CD4-positive, alpha-beta T cell treated with Interferon alpha-2 for 1 hour (primary cell): ENCODE measurements around the gene MSI2.

ENCODE experiments used
- DNase-seq, 2 donors: peaks; one replicate each; pipeline ENCODE4 v3.0.0-alpha.2; 2020 to 2022

MSI2 gene

GRCh38 chr17:57550016-57550415 is 293.7 kb downstream of the MSI2 start:
- no peak for DNase-seq

- DNase-seq: no peak
These were observed 294.5 kb downstream of the MSI2 start for GRCh38 chr17:57550668-57551315.

- peak in 1 of 2 donors; percentile 86 for DNase-seq
These were observed 295.2 kb downstream of the MSI2 start for GRCh38 chr17:57551321-57552079.

- DNase-seq: peak in 1 of 2 donors; percentile 32
These were observed 295.8 kb downstream of the MSI2 start for GRCh38 chr17:57552114-57552624.

DNA sequence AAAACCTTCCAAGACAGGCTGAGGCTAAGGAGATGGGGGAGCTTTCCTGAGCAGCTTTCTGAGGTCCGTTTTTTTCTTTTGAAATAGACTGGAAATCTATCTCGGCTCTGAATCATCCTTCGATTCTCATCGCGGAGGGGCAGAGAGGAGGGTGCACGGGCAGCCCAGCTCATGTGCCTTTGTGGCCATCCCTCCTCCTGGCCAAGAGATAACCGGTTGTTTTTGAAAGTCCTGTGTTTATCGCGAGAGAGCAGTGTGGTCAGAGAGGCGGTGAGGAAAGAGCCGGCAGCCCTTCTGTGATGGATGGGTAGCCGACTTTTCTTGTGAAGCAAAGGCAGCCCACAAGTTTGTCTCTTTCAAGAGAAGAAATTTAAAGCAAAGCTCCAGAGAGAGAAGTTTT is 297.2 kb downstream of the MSI2 start:
- DNase-seq: no peak

DNA sequence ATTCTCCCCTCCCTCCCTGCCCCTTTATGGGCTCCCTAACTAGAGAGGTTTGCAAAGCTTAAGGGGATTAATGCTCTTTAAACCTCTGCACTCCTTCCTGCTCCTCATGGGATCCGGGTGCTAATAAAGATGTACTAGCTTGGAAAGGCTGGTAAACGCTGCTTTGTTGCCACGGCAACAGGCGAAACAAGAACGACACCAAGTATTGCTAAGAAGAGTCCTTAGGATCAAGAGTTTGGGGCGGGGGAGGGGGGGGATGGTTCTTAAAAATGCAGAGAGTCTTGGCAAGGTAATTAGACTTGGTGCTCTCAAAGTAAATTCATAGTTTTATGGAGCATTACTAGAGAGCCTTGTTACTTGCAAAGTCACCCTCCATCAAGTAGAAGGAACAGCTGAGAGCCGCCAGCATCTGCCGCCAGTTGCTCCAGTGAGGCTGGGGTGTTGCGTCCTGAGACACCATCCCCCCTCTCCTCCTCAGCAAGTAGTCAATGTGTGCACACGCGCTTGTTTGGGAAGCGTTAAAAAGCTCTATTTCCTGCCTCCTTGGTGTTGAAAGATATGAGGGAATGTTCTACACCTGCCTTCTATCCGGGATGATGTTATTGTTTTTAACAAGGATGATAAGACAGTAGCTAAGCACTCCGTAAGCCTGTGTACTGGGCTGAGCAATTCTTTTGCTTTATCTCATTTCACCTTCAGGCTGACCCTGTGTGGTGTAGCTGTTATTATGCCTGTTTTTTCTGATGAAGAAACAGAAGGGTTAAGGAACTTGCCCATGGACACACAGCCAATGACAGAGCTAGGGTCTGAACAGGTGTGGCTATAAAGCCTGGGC is 297.9 kb downstream of the MSI2 start:
- peak in 1 of 2 donors; percentile 22 for DNase-seq

- DNase-seq: no peak
These were observed 298.7 kb downstream of the MSI2 start for GRCh38 chr17:57554826-57555635.

GRCh38 chr17:57555636-57556175 is 299.4 kb downstream of the MSI2 start:
- no peak for DNase-seq

DNA sequence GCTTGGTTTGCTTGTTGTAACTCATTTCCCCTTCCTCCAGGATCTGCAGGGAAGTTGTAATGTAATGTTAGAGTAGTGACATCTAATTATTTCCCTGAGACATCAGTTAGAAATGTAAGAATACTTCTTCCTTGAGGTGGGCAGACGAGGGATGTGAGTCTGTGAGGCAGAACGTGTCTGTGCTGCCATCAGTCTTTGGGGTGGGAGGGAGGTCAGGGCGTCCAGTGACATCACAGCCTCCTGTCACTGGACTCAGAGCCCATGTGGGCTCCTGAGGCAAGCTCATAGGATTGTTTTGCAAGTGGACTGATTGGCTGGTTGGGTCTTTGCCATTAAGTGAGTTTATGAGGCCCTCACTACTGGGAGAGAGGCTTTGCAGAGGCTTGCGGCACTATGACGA is 300.0 kb downstream of the MSI2 start:
- DNase-seq: no peak

GRCh38 chr17:57556977-57557376 is 300.7 kb downstream of the MSI2 start:
- no peak for DNase-seq

GRCh38 chr17:57557416-57557815 is 301.1 kb downstream of the MSI2 start:
- no peak for DNase-seq

- DNase-seq: no peak
These were observed 301.7 kb downstream of the MSI2 start for GRCh38 chr17:57557834-57558681.

- no peak for DNase-seq
These were observed 302.9 kb downstream of the MSI2 start for GRCh38 chr17:57559226-57559625.

GRCh38 chr17:57559634-57560318 is 303.5 kb downstream of the MSI2 start:
- DNase-seq: no peak

- DNase-seq: no peak
These were observed 304.0 kb downstream of the MSI2 start for GRCh38 chr17:57560319-57560705.

- DNase-seq: no peak
These were observed 304.9 kb downstream of the MSI2 start for GRCh38 chr17:57561072-57561861.

DNA sequence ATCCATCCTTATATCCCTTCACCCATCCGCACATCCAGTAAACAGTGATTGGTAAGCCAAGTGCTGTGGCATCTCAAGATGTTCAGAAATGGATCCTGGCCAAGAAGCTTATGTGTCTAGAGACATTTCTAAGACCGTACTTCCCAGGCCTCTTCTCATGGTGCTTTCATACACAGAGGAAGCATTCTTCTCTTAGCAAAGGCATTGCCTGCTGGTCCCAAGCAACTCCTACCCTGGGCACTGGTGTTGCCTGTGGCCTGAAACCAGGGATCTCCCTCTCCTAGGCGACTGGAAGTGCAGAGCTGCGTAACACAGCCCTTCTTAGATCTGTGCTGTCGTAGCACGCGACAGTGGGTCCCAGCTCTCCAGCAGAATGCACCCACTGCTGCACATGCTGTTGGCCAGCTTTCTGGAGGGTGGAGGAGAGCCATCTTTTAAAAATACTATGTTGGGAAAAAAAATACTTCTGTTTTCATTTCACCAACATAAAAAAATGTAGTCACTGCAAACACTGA is 305.9 kb downstream of the MSI2 start:
- no peak for DNase-seq

DNA sequence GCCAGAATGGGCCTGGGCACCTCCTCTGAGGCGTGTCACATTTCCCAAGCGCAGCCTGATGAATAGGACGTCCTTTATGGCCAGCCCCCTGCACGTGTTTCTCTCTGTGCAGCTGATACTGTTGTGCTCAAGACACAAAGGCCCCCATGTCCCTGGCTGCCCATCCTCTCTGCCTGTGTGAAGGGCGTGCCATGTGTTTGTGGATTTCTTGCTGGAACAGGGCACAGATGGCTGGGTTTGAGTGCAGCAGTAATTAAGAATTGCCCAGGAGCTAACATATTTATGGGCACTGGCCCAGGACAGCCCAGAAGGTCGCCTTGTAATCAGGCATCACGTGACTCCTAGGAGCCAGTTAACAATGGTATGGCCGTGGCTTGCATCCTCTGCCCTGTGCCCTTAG is 307.6 kb downstream of the MSI2 start:
- no peak for DNase-seq

- DNase-seq: no peak
These were observed 308.9 kb downstream of the MSI2 start for GRCh38 chr17:57565176-57565575.

GRCh38 chr17:57566721-57567120 is 310.4 kb downstream of the MSI2 start:
- no peak for DNase-seq
